ENCODE data around the gene ZCCHC13.

DNA sequence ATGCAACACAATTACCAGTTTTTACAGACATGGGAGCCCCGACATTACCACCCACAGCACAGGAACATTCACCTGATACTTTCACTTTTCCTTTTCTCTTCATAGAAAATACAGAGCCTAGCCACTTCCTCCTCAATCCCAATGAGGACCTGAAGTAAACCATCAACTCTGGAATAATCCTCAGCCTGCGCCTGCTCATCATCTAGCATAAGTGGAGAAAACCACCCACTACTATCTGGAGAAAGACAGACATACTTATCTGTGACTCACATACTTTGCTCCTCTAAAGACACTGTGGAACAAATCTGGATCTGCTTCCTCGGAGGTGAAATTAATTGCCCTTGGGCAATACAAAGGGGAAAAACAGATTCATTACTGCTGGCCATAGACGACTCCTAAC, 47.8 kb downstream of the ZCCHC13 start:
- TF ChIP-seq, protein P1, sequence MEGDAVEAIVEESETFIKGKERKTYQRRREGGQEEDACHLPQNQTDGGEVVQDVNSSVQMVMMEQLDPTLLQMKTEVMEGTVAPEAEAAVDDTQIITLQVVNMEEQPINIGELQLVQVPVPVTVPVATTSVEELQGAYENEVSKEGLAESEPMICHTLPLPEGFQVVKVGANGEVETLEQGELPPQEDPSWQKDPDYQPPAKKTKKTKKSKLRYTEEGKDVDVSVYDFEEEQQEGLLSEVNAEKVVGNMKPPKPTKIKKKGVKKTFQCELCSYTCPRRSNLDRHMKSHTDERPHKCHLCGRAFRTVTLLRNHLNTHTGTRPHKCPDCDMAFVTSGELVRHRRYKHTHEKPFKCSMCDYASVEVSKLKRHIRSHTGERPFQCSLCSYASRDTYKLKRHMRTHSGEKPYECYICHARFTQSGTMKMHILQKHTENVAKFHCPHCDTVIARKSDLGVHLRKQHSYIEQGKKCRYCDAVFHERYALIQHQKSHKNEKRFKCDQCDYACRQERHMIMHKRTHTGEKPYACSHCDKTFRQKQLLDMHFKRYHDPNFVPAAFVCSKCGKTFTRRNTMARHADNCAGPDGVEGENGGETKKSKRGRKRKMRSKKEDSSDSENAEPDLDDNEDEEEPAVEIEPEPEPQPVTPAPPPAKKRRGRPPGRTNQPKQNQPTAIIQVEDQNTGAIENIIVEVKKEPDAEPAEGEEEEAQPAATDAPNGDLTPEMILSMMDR (conservative IDR thresholded peaks at IDR 0.05 in 1 of 2, IDR thresholded peaks at IDR 0.05 in 1 of 2; ENCODE audit: low read depth in 1 of 2, low read length in 2 of 2), result no peak
- no peak for TF ChIP-seq EZH2 (IDR thresholded peaks at IDR 0.05; ENCODE audit: low read length, missing control alignments)
